Smooth muscle cell (in vitro differentiated cells): Measurements from ENCODE around the gene PRLHR. TPM values are rescaled to one million over a fixed set of nuclear protein-coding genes. Genes with fewer than 3 reads are reported as not detected.

Source experiments
- polyA plus RNA-seq: library from polyadenylated mRNA; unstranded; fragments of >200 nt; fragmentation: Nextera tagmentation; extraction: Ambion mirVana; gene quantifications from 2 replicates; pipeline ENCODE4 v1.2.1, GENCODE V29; 2016
- total RNA-seq: library from RNA; depleted of rRNA; stranded (reverse); fragments of >200 nt; gene quantifications from 2 replicates; pipeline ENCODE4 v1.2.3, GENCODE V29; 2014

The PRLHR gene
- total and polyA plus RNA-seq, 2 experiments from 2014 or later, result not detected

Other genes with a start within 250 kb of the PRLHR start
- gene CACUL1, start 159.3 kb upstream of the PRLHR start, total RNA-seq, result 25.6 and 49.0 TPM in 2 replicates
- 24.8 and 36.3 TPM in 2 replicates for gene CACUL1, start 159.3 kb upstream of the PRLHR start, polyA plus RNA-seq